ENCODE results near the gene TICRR. TPM values are rescaled to one million over a fixed set of nuclear protein-coding genes. Genes with fewer than 3 reads are reported as not detected.

TICRR gene
- total and polyA plus RNA-seq, 2 donors (not counting 1 experiment from before 2014, with no cell fraction given): 0.05 to 0.07 TPM

- under 1% methylated on average over 60 of the region's 60 CpGs for WGBS (ENCODE audit: insufficient coverage)
- H3K4me3 ChIP-seq (ENCODE audit: control extremely low read depth in 1 of 5, extremely low read depth in 1 of 5, insufficient read depth in 1 of 5, low read depth in 2 of 5, low read length in 4 of 5): peak overlapping the region; percentile 32 to 91 (median 86)
- peak overlapping the region; percentile 85 for H3K9ac ChIP-seq (ENCODE audit: low read length)
- ATAC-seq (ENCODE audit: low read depth) (no peak), DNase-seq (no peak)
- intact Hi-C loops (cut with micrococcal nuclease): loop anchor here (1.0 to 10.0 kb wide), 3 partner anchors 241 to 954 kb away; partner anchors contain the start of genes AEN and FANCI
- peaks cover 0 to 5% (median 0%) of the 10 kb centered on the region in 4 experiments for H3K27me3 ChIP-seq (replicated peaks in 1 of 4; ENCODE audit: control extremely low read depth in 1 of 4, control insufficient read depth in 3 of 4, insufficient read depth in 4 of 4, low read length in 3 of 4)
- Mint-ChIP-seq H3K4me1 (peaks cover 11% of the 10 kb centered on the region), H3K4me3 (peak overlapping the region; percentile 82), H3K27me3 (peaks cover 16% of the 10 kb centered on the region), H3K9me3 (ENCODE audit: insufficient read depth) (no peaks in the 10 kb centered on the region), H3K27ac (no peak overlapping the region)
- no peaks in the 10 kb centered on the region for H3K9me3 ChIP-seq (ENCODE audit: control extremely low read depth in 1 of 3, control insufficient read depth in 2 of 3, insufficient read depth in 1 of 3, low read length in 2 of 3)
- H4K20me1 ChIP-seq (ENCODE audit: control insufficient read depth, insufficient read depth, low read length, poor library complexity, severe bottlenecking): no peaks in the 10 kb centered on the region
- ChIA-PET POLR2A (no interaction called here), CTCF (interaction anchor here (0.8 to 1.0 kb wide), 2 partner anchors 146 to 217 kb away, joined by 3 to 4 read pairs; no protein-coding TSS in a partner anchor)
- peaks cover 6 to 15% of the 10 kb centered on the region in 2 donors for H3K4me1 ChIP-seq (ENCODE audit: control insufficient read depth in 2 of 2, insufficient read depth in 2 of 2, low read length in 2 of 2)
- TF ChIP-seq, protein P1, sequence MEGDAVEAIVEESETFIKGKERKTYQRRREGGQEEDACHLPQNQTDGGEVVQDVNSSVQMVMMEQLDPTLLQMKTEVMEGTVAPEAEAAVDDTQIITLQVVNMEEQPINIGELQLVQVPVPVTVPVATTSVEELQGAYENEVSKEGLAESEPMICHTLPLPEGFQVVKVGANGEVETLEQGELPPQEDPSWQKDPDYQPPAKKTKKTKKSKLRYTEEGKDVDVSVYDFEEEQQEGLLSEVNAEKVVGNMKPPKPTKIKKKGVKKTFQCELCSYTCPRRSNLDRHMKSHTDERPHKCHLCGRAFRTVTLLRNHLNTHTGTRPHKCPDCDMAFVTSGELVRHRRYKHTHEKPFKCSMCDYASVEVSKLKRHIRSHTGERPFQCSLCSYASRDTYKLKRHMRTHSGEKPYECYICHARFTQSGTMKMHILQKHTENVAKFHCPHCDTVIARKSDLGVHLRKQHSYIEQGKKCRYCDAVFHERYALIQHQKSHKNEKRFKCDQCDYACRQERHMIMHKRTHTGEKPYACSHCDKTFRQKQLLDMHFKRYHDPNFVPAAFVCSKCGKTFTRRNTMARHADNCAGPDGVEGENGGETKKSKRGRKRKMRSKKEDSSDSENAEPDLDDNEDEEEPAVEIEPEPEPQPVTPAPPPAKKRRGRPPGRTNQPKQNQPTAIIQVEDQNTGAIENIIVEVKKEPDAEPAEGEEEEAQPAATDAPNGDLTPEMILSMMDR (IDR thresholded peaks at IDR 0.05): no peak
- no peak for TF ChIP-seq EZH2 (IDR thresholded peaks at IDR 0.05; ENCODE audit: borderline replicate concordance, insufficient read depth, low read depth, low read length, poor library complexity, severe bottlenecking)
- H2AFZ ChIP-seq (ENCODE audit: insufficient read depth, low read depth, low read length, poor library complexity, severe bottlenecking): peak overlapping the region; percentile 95
- H3K36me3 ChIP-seq (replicated peaks in 1 of 2; ENCODE audit: control extremely low read depth in 1 of 2, control insufficient read depth in 1 of 2, extremely low read depth in 1 of 2, insufficient read depth in 2 of 2, low read length in 1 of 2): no peaks in the 10 kb centered on the region
- peak overlapping the region; percentile 97 for H3K4me2 ChIP-seq (replicated peaks; ENCODE audit: low read depth, low read length, poor library complexity, severe bottlenecking)
- H3K27ac ChIP-seq (ENCODE audit: low read length in 2 of 2): no peak overlapping the region
- peaks cover 16% of the 10 kb centered on the region for H3K79me2 ChIP-seq (ENCODE audit: control insufficient read depth, insufficient read depth, low read length)
Observed at GRCh38 chr15:89575656-89576416, 567 bp downstream of the TICRR start.

GRCh38 chr15:89576417-89576773, 1.1 kb downstream of the TICRR start:
- Histone ChIP-seq H3K27me3 (replicated peaks in 1 of 4; ENCODE audit: control extremely low read depth in 1 of 4, control insufficient read depth in 3 of 4, insufficient read depth in 4 of 4, low read length in 3 of 4) (peaks cover 0 to 5% (median 0%) of the 10 kb centered on the region in 4 experiments), H3K27ac (ENCODE audit: low read length in 2 of 2) (no peak overlapping the region), H3K4me1 (ENCODE audit: control insufficient read depth in 2 of 2, insufficient read depth in 2 of 2, low read length in 2 of 2) (peaks cover 6 to 15% of the 10 kb centered on the region in 2 donors), H3K9me3 (ENCODE audit: control extremely low read depth in 1 of 3, control insufficient read depth in 2 of 3, insufficient read depth in 1 of 3, low read length in 2 of 3) (no peaks in the 10 kb centered on the region), H2AFZ (ENCODE audit: insufficient read depth, low read depth, low read length, poor library complexity, severe bottlenecking) (peak overlapping the region; percentile 95), H3K4me2 (replicated peaks; ENCODE audit: low read depth, low read length, poor library complexity, severe bottlenecking) (peak overlapping the region; percentile 97), H3K9ac (ENCODE audit: low read length) (no peak overlapping the region), H3K36me3 (replicated peaks in 1 of 2; ENCODE audit: control extremely low read depth in 1 of 2, control insufficient read depth in 1 of 2, extremely low read depth in 1 of 2, insufficient read depth in 2 of 2, low read length in 1 of 2) (no peaks in the 10 kb centered on the region), H4K20me1 (ENCODE audit: control insufficient read depth, insufficient read depth, low read length, poor library complexity, severe bottlenecking) (no peaks in the 10 kb centered on the region), H3K79me2 (ENCODE audit: control insufficient read depth, insufficient read depth, low read length) (peaks cover 16% of the 10 kb centered on the region), H3K4me3 (ENCODE audit: control extremely low read depth in 1 of 5, extremely low read depth in 1 of 5, insufficient read depth in 1 of 5, low read depth in 2 of 5, low read length in 4 of 5) (peak overlapping the region in 1 of 5 experiments; percentile 32)
- ATAC-seq (ENCODE audit: low read depth) (no peak), DNase-seq (no peak)
- no peak for TF ChIP-seq EZH2 (IDR thresholded peaks at IDR 0.05; ENCODE audit: borderline replicate concordance, insufficient read depth, low read depth, low read length, poor library complexity, severe bottlenecking)
- TF ChIP-seq, protein P1 (IDR thresholded peaks at IDR 0.05): no peak
- H3K9me3 Mint-ChIP-seq (ENCODE audit: insufficient read depth): no peaks in the 10 kb centered on the region
- H3K27ac Mint-ChIP-seq: no peak overlapping the region
- H3K27me3 Mint-ChIP-seq: peaks cover 16% of the 10 kb centered on the region
- POLR2A ChIA-PET: no interaction called here
- H3K4me1 Mint-ChIP-seq: peaks cover 11% of the 10 kb centered on the region
- WGBS (ENCODE audit: insufficient coverage): no CpG with 5 or more reads among the region's 1 CpG
- CTCF ChIA-PET: no interaction called here
- peak overlapping the region; percentile 82 for H3K4me3 Mint-ChIP-seq
- intact Hi-C loops (cut with micrococcal nuclease): loop anchor here (5.0 to 10.0 kb wide), 2 partner anchors 332 to 954 kb away; partner anchors contain the start of genes AEN and FANCI
